Lower leg skin (tissue), 4 donors: ENCODE results near the gene KLHDC7A. TPM values are rescaled to one million over a fixed set of nuclear protein-coding genes. Genes with fewer than 3 reads are reported as not detected.

Experiments
- DNase-seq, 2 donors: peaks; one replicate each; pipeline ENCODE4 v3.0.0-alpha.2; 2019; ENCODE audit warnings: low spot score in 2 of 2
- H3K4me3 ChIP-seq: fragments of 200-600 bp; sonication (generic); 2 replicates; pipeline ENCODE4 v1.5.1; 2017; ENCODE audit warnings: mild to moderate bottlenecking, low read depth; ENCODE audit not compliant: poor library complexity, severe bottlenecking
- POLR2A ChIP-seq, 2 donors: fragments of 450-650 bp; IDR thresholded peaks; one replicate each; pipeline ENCODE4 v1.6.1; 2016 to 2017; ENCODE audit warnings: antibody characterized with exemption in 2 of 2, mild to moderate bottlenecking in 1 of 2, moderate library complexity in 1 of 2
- WGBS, 2 donors: methylation state at CpG; one replicate each; pipeline ENCODE4 v1.1.5; 2018; 5-methylcytosine and 5-hydroxymethylcytosine counted together
- intact Hi-C: fragments of 100-400 bp; cut with DNase I; formaldehyde crosslinking; loops from one replicate; pipeline ENCODE4 v1.15.0; 2023; ENCODE audit warnings: low total_unique reads
- total RNA-seq, 4 donors: library from RNA; depleted of rRNA; stranded (reverse); fragments of >200 nt; gene quantifications; one replicate each; pipeline ENCODE4 v1.1.0, GENCODE V29; 2016
- TF ChIP-seq, protein P1 (sequence below), 3 donors: fragments of 450-650 bp; IDR thresholded peaks; one replicate each; pipeline ENCODE4 v1.5.1; 2016; ENCODE audit warnings: antibody characterized with exemption in 3 of 3, mild to moderate bottlenecking in 3 of 3, moderate library complexity in 2 of 3

Gene KLHDC7A
- total RNA-seq, 4 donors from 2014 or later, result 0.11 to 0.29 (median 0.15) TPM; not detected in 1

DNA sequence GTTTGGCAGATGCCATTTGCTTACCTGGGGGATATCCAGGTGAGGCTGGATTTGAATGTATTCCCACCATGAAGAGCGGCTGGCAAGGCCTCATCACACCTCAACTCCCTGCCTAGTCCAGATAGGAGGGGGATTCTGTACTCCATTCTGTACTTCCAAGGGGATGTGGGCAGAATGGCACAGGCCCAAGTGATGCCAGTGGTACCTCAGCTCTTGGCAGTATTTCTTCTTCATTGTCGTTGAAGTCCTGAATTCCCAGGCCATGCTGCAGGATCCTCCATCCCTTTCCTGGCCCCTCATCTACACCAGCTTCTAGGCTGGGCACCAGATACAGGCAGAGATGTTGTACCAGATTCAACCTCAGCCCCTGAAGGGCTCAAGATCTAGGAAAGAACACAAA is 47.9 kb downstream of the KLHDC7A start:
- no peak overlapping the region for H3K4me3 ChIP-seq
- WGBS, 2 donors, result 83 to 89% methylated on average over 2 of the region's 2 CpGs
- DNase-seq, result peak in 1 of 2 donors; percentile 64
- intact Hi-C loops, result no loop called here
- TF ChIP-seq, protein P1, sequence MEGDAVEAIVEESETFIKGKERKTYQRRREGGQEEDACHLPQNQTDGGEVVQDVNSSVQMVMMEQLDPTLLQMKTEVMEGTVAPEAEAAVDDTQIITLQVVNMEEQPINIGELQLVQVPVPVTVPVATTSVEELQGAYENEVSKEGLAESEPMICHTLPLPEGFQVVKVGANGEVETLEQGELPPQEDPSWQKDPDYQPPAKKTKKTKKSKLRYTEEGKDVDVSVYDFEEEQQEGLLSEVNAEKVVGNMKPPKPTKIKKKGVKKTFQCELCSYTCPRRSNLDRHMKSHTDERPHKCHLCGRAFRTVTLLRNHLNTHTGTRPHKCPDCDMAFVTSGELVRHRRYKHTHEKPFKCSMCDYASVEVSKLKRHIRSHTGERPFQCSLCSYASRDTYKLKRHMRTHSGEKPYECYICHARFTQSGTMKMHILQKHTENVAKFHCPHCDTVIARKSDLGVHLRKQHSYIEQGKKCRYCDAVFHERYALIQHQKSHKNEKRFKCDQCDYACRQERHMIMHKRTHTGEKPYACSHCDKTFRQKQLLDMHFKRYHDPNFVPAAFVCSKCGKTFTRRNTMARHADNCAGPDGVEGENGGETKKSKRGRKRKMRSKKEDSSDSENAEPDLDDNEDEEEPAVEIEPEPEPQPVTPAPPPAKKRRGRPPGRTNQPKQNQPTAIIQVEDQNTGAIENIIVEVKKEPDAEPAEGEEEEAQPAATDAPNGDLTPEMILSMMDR (IDR thresholded peaks at IDR 0.05), result no peak
- no peak for TF ChIP-seq POLR2A (IDR thresholded peaks at IDR 0.05)

DNA sequence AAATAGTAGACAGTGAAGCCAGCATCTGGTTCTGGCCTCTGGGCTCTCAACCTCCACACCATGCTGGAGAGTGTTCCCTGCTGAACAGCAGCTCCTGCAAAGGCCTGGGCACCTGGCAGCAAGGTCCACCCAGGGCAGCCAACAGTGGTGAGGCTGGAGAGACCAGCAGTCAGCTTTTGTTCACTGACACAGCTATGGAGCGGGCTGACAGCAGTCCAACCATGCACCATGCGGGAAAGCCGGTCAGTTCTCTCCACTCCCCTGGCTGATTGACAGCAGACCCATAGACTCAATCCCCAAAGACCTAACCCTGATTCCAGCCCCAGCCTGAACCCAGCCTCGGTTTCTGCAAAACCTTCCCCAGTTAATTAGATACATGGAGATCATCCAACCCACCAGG is 49.0 kb downstream of the KLHDC7A start:
- TF ChIP-seq, protein P1 (IDR thresholded peaks at IDR 0.05), result no peak
- no peak for TF ChIP-seq POLR2A (IDR thresholded peaks at IDR 0.05)
- intact Hi-C loops, result no loop called here
- no peak overlapping the region for H3K4me3 ChIP-seq
- DNase-seq, result peak; percentile 6 to 53
- 77 to 82% methylated on average over 4 of the region's 4 CpGs for WGBS, 2 donors

DNA sequence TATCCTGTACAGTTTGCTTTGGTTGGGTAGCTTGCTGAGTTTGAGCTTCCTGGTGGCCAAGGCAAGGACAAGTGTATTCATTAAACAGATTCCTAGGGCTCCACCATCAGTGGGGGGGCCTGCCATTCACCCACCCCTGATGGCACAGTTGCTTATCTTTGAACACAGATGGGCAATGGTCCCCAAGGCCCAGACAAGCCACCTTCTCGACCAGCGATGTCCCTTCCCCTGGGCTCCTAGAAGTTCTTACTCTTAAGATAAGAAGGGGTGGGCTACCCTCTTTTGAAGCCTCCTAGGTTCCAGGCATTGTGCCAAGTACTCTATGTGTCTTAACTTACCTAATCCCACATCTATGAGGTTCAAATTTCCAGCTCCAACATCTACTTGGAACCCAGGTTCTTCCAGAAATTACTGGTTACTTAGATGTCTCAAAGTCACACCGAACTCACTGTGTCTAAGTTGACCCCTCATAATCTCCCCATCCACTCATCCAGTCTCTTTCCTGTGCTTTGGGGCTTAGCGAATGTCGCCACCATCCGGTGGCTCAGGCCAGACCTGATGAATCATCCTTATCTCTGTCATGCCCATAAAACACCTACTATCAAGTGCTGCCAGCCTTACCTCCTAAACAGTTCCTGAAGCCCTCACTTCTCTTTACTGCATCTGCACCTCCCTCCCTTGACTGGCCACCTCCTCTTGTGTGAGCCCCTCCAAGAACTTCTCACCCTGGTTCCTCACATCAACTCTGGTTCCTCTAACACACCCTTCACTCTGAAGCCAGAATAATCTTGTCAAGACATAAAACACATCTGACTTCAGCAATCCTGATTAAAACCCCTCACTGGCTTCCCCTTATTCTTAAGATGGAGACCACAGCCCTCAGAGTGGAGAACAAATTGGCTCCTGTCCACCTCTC is 50.1 kb downstream of the KLHDC7A start:
- peak in 1 of 2 donors; percentile 79 for DNase-seq
- WGBS, 2 donors, result 50 to 53% methylated on average over 6 of the region's 6 CpGs
- intact Hi-C loops, result no loop called here
- no peak overlapping the region for H3K4me3 ChIP-seq
- TF ChIP-seq, protein P1 (IDR thresholded peaks at IDR 0.05), result no peak
- no peak for TF ChIP-seq POLR2A (IDR thresholded peaks at IDR 0.05)

DNA sequence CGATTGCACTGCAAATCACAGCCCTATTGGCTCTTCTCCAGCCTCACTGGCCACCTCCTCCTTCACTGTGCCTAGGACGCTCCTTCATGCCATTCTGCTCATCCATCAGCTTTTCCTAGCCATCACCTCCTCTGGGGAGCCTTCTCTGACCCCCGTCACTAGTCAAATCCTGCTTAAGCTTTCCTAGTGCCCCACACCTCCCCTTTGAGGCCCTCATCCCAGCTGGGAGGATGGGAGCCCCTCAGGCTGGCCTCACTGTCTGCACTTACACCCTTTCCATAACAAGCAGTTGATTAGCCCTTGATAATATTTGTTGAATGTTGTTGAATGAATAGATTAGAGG is 50.7 kb downstream of the KLHDC7A start:
- 49 to 54% methylated on average over 3 of the region's 3 CpGs for WGBS, 2 donors
- DNase-seq, result peak; percentile 4 to 53
- TF ChIP-seq, protein P1 (IDR thresholded peaks at IDR 0.05), result no peak
- TF ChIP-seq POLR2A (IDR thresholded peaks at IDR 0.05), result no peak
- no peak overlapping the region for H3K4me3 ChIP-seq
- intact Hi-C loops, result no loop called here

DNA sequence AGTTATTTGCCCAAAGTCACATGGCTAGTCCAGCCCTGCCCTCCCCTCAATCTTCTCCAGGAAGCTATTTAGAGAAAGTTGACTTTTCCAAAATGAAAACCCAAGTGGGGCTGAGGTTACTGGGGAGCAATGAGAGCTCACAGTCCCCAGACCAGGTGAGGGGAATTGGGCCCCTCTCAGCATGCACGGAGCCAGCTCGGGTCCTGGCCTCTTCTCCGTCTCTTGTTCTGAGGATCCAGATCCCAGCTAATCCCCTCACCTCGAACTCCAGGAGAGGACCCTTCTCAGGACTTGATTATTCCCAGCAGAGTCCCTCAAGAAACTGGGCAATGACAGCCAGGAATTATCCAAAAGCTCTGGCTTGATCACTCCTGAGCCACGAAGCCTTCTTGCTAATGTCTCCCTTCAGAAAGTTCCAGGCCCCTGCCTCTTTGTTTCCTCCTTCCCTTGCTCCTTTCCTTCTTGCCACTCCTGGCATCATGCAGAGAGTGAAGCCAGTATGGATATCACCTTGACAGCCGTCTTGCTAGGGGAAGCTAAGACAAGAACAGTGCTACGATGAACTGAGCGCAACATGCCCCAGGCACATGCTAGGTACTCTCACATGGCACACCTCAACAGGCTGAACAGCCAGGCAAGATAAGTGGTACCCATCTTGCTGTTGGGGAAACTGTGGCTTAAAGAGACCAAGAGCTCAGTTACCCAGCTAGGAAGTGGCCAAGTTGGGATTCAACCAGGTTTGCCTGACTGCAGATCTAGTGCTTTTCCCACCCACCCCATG is 51.9 kb downstream of the KLHDC7A start:
- 81 to 82% methylated on average over 8 of the region's 8 CpGs for WGBS, 2 donors
- intact Hi-C loops, result no loop called here
- peak; percentile 6 to 53 for DNase-seq
- TF ChIP-seq, protein P1 (IDR thresholded peaks at IDR 0.05), result no peak
- no peak for TF ChIP-seq POLR2A (IDR thresholded peaks at IDR 0.05)
- H3K4me3 ChIP-seq, result no peak overlapping the region
